ENCODE data around the gene SYT1.

SYT1 gene

DNA sequence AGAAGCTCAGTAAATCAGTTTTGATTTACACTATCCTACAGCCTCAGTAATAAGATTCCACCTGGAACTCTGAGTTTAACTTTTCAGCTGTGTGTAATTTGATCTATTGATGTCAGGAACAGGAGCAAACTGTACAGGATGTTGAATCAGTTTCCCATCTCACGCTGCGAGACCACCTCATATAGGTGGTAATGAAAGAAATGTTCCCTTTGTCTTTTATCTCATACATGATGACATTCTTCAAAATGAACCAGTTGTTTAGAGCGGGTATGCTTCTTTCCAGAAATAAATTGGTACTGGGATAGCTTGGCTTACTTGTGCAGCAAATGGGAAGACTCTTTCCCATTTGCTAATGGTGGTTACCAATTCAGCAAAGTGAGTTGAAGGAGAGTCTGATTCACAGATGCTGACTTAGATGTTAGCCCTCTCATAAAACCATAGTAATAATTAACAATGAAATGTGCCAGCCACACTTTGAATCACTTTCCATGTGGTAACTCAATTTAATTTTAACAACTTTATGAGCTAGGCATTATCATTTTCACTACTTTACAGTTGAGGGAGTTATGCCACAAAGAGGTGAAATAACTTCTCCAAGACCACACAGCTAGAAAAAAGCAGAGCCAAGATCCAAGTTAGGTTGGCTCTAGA, 574.7 kb downstream of the SYT1 start:
- TF ChIP-seq, protein P1, sequence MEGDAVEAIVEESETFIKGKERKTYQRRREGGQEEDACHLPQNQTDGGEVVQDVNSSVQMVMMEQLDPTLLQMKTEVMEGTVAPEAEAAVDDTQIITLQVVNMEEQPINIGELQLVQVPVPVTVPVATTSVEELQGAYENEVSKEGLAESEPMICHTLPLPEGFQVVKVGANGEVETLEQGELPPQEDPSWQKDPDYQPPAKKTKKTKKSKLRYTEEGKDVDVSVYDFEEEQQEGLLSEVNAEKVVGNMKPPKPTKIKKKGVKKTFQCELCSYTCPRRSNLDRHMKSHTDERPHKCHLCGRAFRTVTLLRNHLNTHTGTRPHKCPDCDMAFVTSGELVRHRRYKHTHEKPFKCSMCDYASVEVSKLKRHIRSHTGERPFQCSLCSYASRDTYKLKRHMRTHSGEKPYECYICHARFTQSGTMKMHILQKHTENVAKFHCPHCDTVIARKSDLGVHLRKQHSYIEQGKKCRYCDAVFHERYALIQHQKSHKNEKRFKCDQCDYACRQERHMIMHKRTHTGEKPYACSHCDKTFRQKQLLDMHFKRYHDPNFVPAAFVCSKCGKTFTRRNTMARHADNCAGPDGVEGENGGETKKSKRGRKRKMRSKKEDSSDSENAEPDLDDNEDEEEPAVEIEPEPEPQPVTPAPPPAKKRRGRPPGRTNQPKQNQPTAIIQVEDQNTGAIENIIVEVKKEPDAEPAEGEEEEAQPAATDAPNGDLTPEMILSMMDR (IDR thresholded peaks at IDR 0.05; ENCODE audit: borderline replicate concordance, insufficient read depth, low read depth, low read length) = no peak
- no peak overlapping the region for H3K4me3 ChIP-seq (ENCODE audit: low read depth, low read length)

DNA sequence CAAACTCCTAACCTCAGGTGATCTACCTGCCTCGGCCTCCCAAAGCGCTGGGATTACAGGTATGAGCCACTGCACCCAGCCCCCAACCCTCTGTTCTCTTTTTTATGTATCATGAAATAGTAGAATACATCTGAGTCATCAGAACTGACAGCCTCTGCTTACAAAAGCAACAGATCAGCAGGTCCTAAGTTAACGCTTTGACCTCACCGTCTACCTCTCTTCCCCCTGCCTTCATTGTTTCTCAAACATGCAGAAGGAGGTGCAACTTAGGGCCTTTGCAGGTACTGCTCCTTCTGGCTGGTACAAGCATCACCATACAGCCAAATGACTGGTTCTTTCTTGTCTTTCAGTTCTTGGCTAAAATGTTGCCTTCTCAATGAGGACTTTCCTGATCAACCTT, 577.0 kb downstream of the SYT1 start:
- TF ChIP-seq, protein P1 (IDR thresholded peaks at IDR 0.05; ENCODE audit: borderline replicate concordance, insufficient read depth, low read depth, low read length) = no peak

DNA sequence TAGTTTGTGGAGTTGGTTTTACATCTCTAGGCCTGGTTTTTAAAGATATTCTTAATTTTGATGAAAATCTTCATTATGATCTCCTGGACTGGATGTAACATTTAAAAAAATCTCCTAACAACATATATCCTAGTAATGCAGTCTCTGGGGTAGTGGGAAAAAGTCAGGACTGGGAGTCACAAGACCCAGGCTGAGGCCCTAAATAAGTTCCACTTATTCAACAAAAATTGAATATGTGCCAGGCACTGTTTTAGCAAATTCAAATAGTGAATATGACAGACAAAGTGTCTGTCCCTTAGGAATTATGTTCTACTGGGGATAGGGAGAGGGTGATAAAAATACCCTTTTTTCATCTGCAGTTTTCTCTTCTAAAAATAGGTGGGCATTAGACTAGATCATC, 577.8 kb downstream of the SYT1 start:
- no peak overlapping the region for H3K4me3 ChIP-seq (ENCODE audit: low read depth, low read length)
- TF ChIP-seq, protein P1 (IDR thresholded peaks at IDR 0.05; ENCODE audit: borderline replicate concordance, insufficient read depth, low read depth, low read length) = no peak

More for the DNA sequence above, 577.0 kb downstream of the SYT1 start:
- no peak overlapping the region for H3K4me3 ChIP-seq (ENCODE audit: low read depth, low read length)

GRCh38 chr12:79444089-79444488, 579.5 kb downstream of the SYT1 start:
- TF ChIP-seq, protein P1 (IDR thresholded peaks at IDR 0.05; ENCODE audit: borderline replicate concordance, insufficient read depth, low read depth, low read length) = no peak
- H3K4me3 ChIP-seq (ENCODE audit: low read depth, low read length) = no peak overlapping the region

GRCh38 chr12:79448816-79449215, 584.2 kb downstream of the SYT1 start:
- TF ChIP-seq, protein P1 (IDR thresholded peaks at IDR 0.05; ENCODE audit: borderline replicate concordance, insufficient read depth, low read depth, low read length) = no peak

DNA sequence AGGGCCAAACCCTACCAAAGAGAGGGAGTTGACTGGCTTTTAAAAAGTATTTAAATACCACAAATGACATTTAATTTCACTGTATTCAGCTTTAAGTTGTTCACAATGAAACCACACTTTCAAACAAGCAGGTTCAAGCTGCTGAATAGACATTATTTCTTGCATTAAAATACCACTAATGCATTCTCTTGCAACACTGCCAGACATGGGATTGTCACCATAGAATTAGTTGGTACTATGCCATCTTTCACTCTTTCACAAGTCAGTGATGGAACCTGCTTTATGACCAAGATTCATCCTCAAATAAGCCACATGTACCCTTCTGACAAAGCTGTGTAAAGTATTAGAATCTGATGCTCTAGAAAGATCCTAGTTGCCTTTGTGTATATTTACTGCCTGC, 586.8 kb downstream of the SYT1 start:
- H3K4me3 ChIP-seq (ENCODE audit: low read depth, low read length) = no peak overlapping the region
- TF ChIP-seq, protein P1 (IDR thresholded peaks at IDR 0.05; ENCODE audit: borderline replicate concordance, insufficient read depth, low read depth, low read length) = no peak

More at GRCh38 chr12:79448816-79449215, 584.2 kb downstream of the SYT1 start:
- H3K4me3 ChIP-seq (ENCODE audit: low read depth, low read length) = no peak overlapping the region

DNA sequence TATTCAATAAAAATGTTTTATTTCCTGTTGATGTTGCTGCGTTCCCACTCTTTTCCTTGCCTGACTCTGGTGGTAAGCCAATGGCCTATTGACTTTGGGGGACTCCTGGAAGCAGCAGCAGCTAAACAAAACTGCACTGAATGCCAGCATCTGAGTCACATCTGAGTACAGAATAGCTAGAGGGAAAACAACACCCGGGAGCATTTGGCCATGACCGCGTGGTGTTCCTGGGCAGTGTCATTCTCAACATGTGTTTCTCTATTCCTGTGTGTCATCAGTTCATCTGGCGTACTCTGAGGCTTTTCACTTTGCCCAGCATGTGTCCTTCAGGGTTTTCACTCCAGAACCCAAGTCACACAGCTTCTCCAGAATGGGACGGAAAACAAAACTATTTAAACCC, 587.4 kb downstream of the SYT1 start:
- TF ChIP-seq, protein P1 (IDR thresholded peaks at IDR 0.05; ENCODE audit: borderline replicate concordance, insufficient read depth, low read depth, low read length) = no peak
- H3K4me3 ChIP-seq (ENCODE audit: low read depth, low read length) = no peak overlapping the region
